GM19043 (cell line): ENCODE measurements around the gene ISX.
"Not testable (repeated sequence)": the region's sequence is repeated elsewhere in the genome, so short reads cannot be mapped to it uniquely, and the experiment has no call there.

Experiments
- ATAC-seq: cut with Tn5 transposase; IDR thresholded peaks from one replicate; pipeline ENCODE4 v1.9.1; 2021; ENCODE audit warnings: low read depth; ENCODE audit not compliant: unreplicated experiment

Gene ISX

GRCh38 chr22:35065796-35066218, at the start of gene ISX:
Gene ISX, plus strand, starts transcription at chr22:35066158. Its CDS starts 930 bp downstream, at chr22:35067088.
- ATAC-seq = no peak

GRCh38 chr22:35016909-35017308, 49.0 kb upstream of the ISX start:
- no peak for ATAC-seq

GRCh38 chr22:35018995-35019394, 47.0 kb upstream of the ISX start:
- no peak for ATAC-seq

GRCh38 chr22:35020517-35020916, 45.4 kb upstream of the ISX start:
- no peak for ATAC-seq

GRCh38 chr22:35021161-35021560, 44.8 kb upstream of the ISX start:
- no peak for ATAC-seq

- ATAC-seq = no peak
These were observed 43.7 kb upstream of the ISX start for GRCh38 chr22:35022291-35022690.

- ATAC-seq = no peak
These were observed 42.1 kb upstream of the ISX start for GRCh38 chr22:35023692-35024363.

- ATAC-seq = no peak
These were observed 41.6 kb upstream of the ISX start for GRCh38 chr22:35024364-35024692.

GRCh38 chr22:35030112-35030511, 35.8 kb upstream of the ISX start:
- ATAC-seq = not testable (repeated sequence)

GRCh38 chr22:35032571-35032970, 33.4 kb upstream of the ISX start:
- no peak for ATAC-seq

- no peak for ATAC-seq
These were observed 32.2 kb upstream of the ISX start for GRCh38 chr22:35033635-35034296.

GRCh38 chr22:35034963-35035362, 31.0 kb upstream of the ISX start:
- no peak for ATAC-seq

- ATAC-seq = no peak
These were observed 28.9 kb upstream of the ISX start for GRCh38 chr22:35037089-35037488.

GRCh38 chr22:35039625-35040024, 26.3 kb upstream of the ISX start:
- no peak for ATAC-seq

GRCh38 chr22:35043252-35043933, 22.6 kb upstream of the ISX start:
- no peak for ATAC-seq

GRCh38 chr22:35043934-35044319, 22.0 kb upstream of the ISX start:
- no peak for ATAC-seq

GRCh38 chr22:35044607-35045390, 21.2 kb upstream of the ISX start:
- no peak for ATAC-seq

- ATAC-seq = no peak
These were observed 20.5 kb upstream of the ISX start for GRCh38 chr22:35045451-35045850.

GRCh38 chr22:35046744-35047462, 19.1 kb upstream of the ISX start:
- ATAC-seq = no peak

GRCh38 chr22:35050038-35050437, 15.9 kb upstream of the ISX start:
- not testable (repeated sequence) for ATAC-seq
